HEK293 (cell line): ENCODE data around the gene DMD.

Experiments
- CTCF ChIA-PET: fragments of 350-600 bp; formaldehyde crosslinking; extraction: SDS; loops from one replicate; lab custom pipeline; 2021; ENCODE audit warnings: antibody characterized with exemption; lab: Yijun Ruan, JAX
- POLR2A ChIA-PET: fragments of 300-600 bp; formaldehyde crosslinking; extraction: SDS; loops from one replicate; lab custom pipeline; 2020; ENCODE audit warnings: antibody characterized with exemption, inconsistent platforms; lab: Yijun Ruan, JAX
- H3K27ac ChIP-seq: fragments of 200-500 bp; sonication (Bioruptor generic); 2 replicates; pipeline ENCODE4 v1.5.1; 2014; ENCODE audit warnings: low read depth, low read length, control low read depth, inconsistent platforms; ENCODE audit errors: extremely low read depth
- H3K36me3 ChIP-seq, 2 experiments: fragments of 200-500 bp in 1 of 2; sonication (Bioruptor generic) in 1 of 2; 1 replicate in 1 of 2; 2 replicates in 1 of 2; pipeline ENCODE4 v1.5.1; 2014 to 2017; ENCODE audit warnings: inconsistent platforms in 2 of 2, low read length in 2 of 2; ENCODE audit not compliant: control insufficient read depth in 2 of 2, insufficient read depth in 1 of 2
- H3K4me1 ChIP-seq: fragments of 200-500 bp; sonication (Bioruptor generic); 2 replicates; pipeline ENCODE4 v1.5.1; 2014; ENCODE audit warnings: mild to moderate bottlenecking, low read length, inconsistent platforms; ENCODE audit not compliant: control insufficient read depth, insufficient read depth
- H3K4me3 ChIP-seq: 2 replicates; pipeline ENCODE4 v1.5.1; 2011; ENCODE audit warnings: low read depth, mild to moderate bottlenecking, control low read depth, low read length, moderate library complexity
- H3K9me3 ChIP-seq: fragments of 200-500 bp; sonication (Bioruptor generic); 2 replicates; pipeline ENCODE4 v1.5.1; 2014; ENCODE audit warnings: low read depth, low read length, inconsistent platforms; ENCODE audit not compliant: control insufficient read depth, insufficient read depth
- BCL11B ChIP-seq: fragments of 450-650 bp; formaldehyde crosslinking; IDR thresholded peaks from 2 replicates; pipeline ENCODE4 v1.5.1; 2016; ENCODE audit warnings: low read depth, missing biosample characterization, missing genetic modification characterization
- EGR2 ChIP-seq: fragments of 450-650 bp; formaldehyde crosslinking; IDR thresholded peaks from 2 replicates; pipeline ENCODE4 v1.5.1; 2016; ENCODE audit warnings: low read depth, missing biosample characterization, missing genetic modification characterization
- GLIS1 ChIP-seq: fragments of 450-650 bp; formaldehyde crosslinking; IDR thresholded peaks from 2 replicates; pipeline ENCODE4 v1.5.1; 2016; ENCODE audit warnings: missing biosample characterization, missing genetic modification characterization
- HOXC10 ChIP-seq: sonication (generic); formaldehyde crosslinking; IDR thresholded peaks from 2 replicates; pipeline ENCODE4 v1.8.1; 2023; ENCODE audit warnings: mild to moderate bottlenecking, missing genetic modification reagents
- SALL2 ChIP-seq: fragments of 450-650 bp; formaldehyde crosslinking; IDR thresholded peaks from 2 replicates; pipeline ENCODE4 v1.5.0; 2017; ENCODE audit warnings: missing biosample characterization, mild to moderate bottlenecking, missing genetic modification characterization, borderline replicate concordance
- SP2 ChIP-seq: fragments of 450-650 bp; formaldehyde crosslinking; IDR thresholded peaks from 2 replicates; pipeline ENCODE4 v1.5.1; 2016; ENCODE audit warnings: missing biosample characterization, missing genetic modification characterization
- SP3 ChIP-seq: fragments of 450-650 bp; formaldehyde crosslinking; IDR thresholded peaks from 2 replicates; pipeline ENCODE4 v1.5.1; 2016; ENCODE audit warnings: missing biosample characterization, missing genetic modification characterization
- ZBTB21 ChIP-seq: fragments of 450-650 bp; formaldehyde crosslinking; IDR thresholded peaks from 2 replicates; pipeline ENCODE4 v1.5.1; 2017; ENCODE audit warnings: missing biosample characterization, missing genetic modification characterization
- ZFP37 ChIP-seq: fragments of 450-650 bp; formaldehyde crosslinking; IDR thresholded peaks from 2 replicates; pipeline ENCODE4 v1.5.1; 2016; ENCODE audit warnings: missing biosample characterization, missing genetic modification characterization
- ZNF132 ChIP-seq: fragments of 450-650 bp; formaldehyde crosslinking; IDR thresholded peaks from 2 replicates; pipeline ENCODE4 v1.5.1; 2017; ENCODE audit warnings: missing biosample characterization, missing genetic modification characterization, borderline replicate concordance
- ZNF248 ChIP-seq: fragments of 450-650 bp; formaldehyde crosslinking; IDR thresholded peaks from 2 replicates; pipeline ENCODE4 v1.5.1; 2017; ENCODE audit warnings: missing biosample characterization, missing genetic modification characterization
- ZNF394 ChIP-seq: fragments of 450-650 bp; formaldehyde crosslinking; IDR thresholded peaks from 2 replicates; pipeline ENCODE4 v1.5.1; 2016; ENCODE audit warnings: missing biosample characterization, missing genetic modification characterization, mild to moderate bottlenecking, moderate library complexity, borderline replicate concordance
- ZNF514 ChIP-seq: fragments of 450-650 bp; formaldehyde crosslinking; IDR thresholded peaks from 2 replicates; pipeline ENCODE4 v1.5.1; 2016; ENCODE audit warnings: missing biosample characterization, missing genetic modification characterization
- ZNF558 ChIP-seq: fragments of 450-650 bp; formaldehyde crosslinking; IDR thresholded peaks from 2 replicates; pipeline ENCODE4 v1.5.1; 2016; ENCODE audit warnings: missing biosample characterization, missing genetic modification characterization
- ZNF600 ChIP-seq: fragments of 450-650 bp; formaldehyde crosslinking; IDR thresholded peaks from 2 replicates; pipeline ENCODE4 v1.5.1; 2016; ENCODE audit warnings: missing biosample characterization, missing genetic modification characterization
- ZNF658 ChIP-seq: fragments of 450-650 bp; formaldehyde crosslinking; IDR thresholded peaks from 2 replicates; pipeline ENCODE4; 2016; ENCODE audit warnings: missing biosample characterization, missing genetic modification characterization
- ZNF664 ChIP-seq: fragments of 450-650 bp; formaldehyde crosslinking; IDR thresholded peaks from 2 replicates; pipeline ENCODE4 v1.5.1; 2016; ENCODE audit warnings: missing biosample characterization, missing genetic modification characterization
- ZNF76 ChIP-seq: fragments of 450-650 bp; formaldehyde crosslinking; IDR thresholded peaks from 2 replicates; pipeline ENCODE4; 2016; ENCODE audit warnings: low read depth, missing biosample characterization, missing genetic modification characterization, borderline replicate concordance
- TF ChIP-seq, protein P1 (sequence below): fragments of 450-650 bp; formaldehyde crosslinking; IDR thresholded peaks from 2 replicates; pipeline ENCODE4 v1.5.1; 2016; ENCODE audit warnings: missing biosample characterization, missing genetic modification characterization
- TF ChIP-seq, protein P2 (sequence below): fragments of 450-650 bp; formaldehyde crosslinking; IDR thresholded peaks from 2 replicates; pipeline ENCODE4 v1.5.1; 2016; ENCODE audit warnings: missing biosample characterization, missing genetic modification characterization
- TF ChIP-seq, protein P3 (sequence below): fragments of 450-650 bp; formaldehyde crosslinking; IDR thresholded peaks from 2 replicates; pipeline ENCODE4 v1.5.1; 2017; ENCODE audit warnings: missing biosample characterization, missing genetic modification characterization
- TF ChIP-seq, protein P4 (sequence below): sonication (generic); formaldehyde crosslinking; IDR thresholded peaks from 2 replicates; pipeline ENCODE4 v1.8.1; 2022; ENCODE audit warnings: mild to moderate bottlenecking, moderate library complexity, missing genetic modification reagents
- TF ChIP-seq, protein P5 (sequence below): fragments of 450-650 bp; formaldehyde crosslinking; IDR thresholded peaks from 2 replicates; pipeline ENCODE4 v1.5.1; 2016; ENCODE audit warnings: missing biosample characterization, missing genetic modification characterization
- TF ChIP-seq, protein P6 (sequence below): fragments of 450-650 bp; IDR thresholded peaks from 2 replicates; pipeline ENCODE4 v1.5.1; 2018; ENCODE audit warnings: missing biosample characterization, mild to moderate bottlenecking, missing genetic modification characterization
- TF ChIP-seq, protein P7 (sequence below): fragments of 450-650 bp; formaldehyde crosslinking; IDR thresholded peaks from 2 replicates; pipeline ENCODE4 v1.5.1; 2017; ENCODE audit warnings: missing biosample characterization, missing genetic modification characterization

DMD gene

DNA sequence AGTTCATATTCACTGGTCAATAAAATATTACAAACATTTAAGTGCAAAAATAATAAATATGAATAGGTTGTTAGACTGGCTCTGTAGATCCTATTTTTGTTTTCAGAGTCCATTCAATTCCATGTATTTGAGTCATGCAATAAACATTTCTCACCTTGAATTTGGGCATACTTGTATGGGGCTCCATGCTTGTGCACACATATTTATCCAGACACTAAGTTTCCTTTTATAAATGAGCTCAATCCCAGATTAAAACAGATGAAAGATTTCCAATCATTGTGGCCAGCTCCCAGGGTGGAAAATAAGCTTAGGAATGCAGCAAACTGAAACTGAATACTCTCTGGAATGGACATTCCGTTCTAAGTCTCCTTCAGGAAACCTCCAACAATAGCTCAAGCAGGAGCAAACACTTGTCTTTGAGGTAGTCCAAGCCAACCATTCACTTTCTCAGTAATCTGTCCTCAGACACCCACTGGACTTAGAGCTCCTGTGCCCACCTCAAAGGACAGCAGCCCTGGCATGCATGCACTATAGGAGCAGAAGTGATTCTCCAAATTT is 16.4 kb downstream of the DMD start:
- POLR2A ChIA-PET = no interaction called here

DNA sequence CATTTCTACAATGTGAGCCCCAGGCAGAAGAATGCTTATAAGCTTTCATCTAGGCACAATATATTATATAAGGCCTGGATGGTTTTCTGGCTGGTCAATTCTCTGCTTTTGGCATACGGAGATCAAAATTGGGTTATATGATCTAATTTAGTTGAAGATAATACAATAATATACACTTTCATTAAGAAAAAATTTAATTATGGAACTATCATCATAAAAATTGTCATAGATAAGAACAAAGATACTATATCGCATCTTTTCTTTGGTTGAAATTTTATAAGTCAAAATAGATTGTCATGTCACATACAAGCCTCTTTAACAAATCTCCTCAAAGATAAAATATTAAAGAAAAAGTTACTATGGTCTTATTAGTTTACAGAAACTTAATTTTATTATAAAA is 17.1 kb downstream of the DMD start:
- H3K4me3 ChIP-seq = no peak overlapping the region
- no peaks in the 10 kb centered on the region for H3K36me3 ChIP-seq
- no peak overlapping the region for H3K27ac ChIP-seq
- no peaks in the 10 kb centered on the region for H3K9me3 ChIP-seq
- ChIA-PET POLR2A (no interaction called here), CTCF (no interaction called here)
- H3K4me1 ChIP-seq = no peaks in the 10 kb centered on the region
- TF ChIP-seq SALL2 (no peak), ZNF514 (tag by site-specific recombination) (no peak), ZNF600 (tag by site-specific recombination) (no peak), ZNF76 (tag by site-specific recombination) (no peak), EGR2 (tag by site-specific recombination) (no peak), SP3 (tag by site-specific recombination) (no peak)
- TF ChIP-seq, protein P1, sequence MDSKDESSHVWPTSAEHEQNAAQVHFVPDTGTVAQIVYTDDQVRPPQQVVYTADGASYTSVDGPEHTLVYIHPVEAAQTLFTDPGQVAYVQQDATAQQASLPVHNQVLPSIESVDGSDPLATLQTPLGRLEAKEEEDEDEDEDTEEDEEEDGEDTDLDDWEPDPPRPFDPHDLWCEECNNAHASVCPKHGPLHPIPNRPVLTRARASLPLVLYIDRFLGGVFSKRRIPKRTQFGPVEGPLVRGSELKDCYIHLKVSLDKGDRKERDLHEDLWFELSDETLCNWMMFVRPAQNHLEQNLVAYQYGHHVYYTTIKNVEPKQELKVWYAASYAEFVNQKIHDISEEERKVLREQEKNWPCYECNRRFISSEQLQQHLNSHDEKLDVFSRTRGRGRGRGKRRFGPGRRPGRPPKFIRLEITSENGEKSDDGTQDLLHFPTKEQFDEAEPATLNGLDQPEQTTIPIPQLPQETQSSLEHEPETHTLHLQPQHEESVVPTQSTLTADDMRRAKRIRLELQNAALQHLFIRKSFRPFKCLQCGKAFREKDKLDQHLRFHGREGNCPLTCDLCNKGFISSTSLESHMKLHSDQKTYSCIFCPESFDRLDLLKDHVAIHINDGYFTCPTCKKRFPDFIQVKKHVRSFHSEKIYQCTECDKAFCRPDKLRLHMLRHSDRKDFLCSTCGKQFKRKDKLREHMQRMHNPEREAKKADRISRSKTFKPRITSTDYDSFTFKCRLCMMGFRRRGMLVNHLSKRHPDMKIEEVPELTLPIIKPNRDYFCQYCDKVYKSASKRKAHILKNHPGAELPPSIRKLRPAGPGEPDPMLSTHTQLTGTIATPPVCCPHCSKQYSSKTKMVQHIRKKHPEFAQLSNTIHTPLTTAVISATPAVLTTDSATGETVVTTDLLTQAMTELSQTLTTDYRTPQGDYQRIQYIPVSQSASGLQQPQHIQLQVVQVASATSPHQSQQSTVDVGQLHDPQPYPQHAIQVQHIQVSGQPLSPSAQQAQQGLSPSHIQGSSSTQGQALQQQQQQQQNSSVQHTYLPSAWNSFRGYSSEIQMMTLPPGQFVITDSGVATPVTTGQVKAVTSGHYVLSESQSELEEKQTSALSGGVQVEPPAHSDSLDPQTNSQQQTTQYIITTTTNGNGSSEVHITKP = no peak
- TF ChIP-seq, protein P2, sequence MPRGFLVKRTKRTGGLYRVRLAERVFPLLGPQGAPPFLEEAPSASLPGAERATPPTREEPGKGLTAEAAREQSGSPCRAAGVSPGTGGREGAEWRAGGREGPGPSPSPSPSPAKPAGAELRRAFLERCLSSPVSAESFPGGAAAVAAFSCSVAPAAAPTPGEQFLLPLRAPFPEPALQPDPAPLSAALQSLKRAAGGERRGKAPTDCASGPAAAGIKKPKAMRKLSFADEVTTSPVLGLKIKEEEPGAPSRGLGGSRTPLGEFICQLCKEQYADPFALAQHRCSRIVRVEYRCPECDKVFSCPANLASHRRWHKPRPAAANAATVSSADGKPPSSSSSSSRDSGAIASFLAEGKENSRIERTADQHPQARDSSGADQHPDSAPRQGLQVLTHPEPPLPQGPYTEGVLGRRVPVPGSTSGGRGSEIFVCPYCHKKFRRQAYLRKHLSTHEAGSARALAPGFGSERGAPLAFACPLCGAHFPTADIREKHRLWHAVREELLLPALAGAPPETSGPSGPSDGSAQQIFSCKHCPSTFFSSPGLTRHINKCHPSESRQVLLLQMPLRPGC (tag by site-specific recombination) = no peak

More for the DNA sequence above, 16.4 kb downstream of the DMD start:
- Histone ChIP-seq H3K4me1 (no peaks in the 10 kb centered on the region), H3K27ac (no peak overlapping the region), H3K4me3 (no peak overlapping the region), H3K36me3 (no peaks in the 10 kb centered on the region), H3K9me3 (no peaks in the 10 kb centered on the region)
- TF ChIP-seq, protein P3, sequence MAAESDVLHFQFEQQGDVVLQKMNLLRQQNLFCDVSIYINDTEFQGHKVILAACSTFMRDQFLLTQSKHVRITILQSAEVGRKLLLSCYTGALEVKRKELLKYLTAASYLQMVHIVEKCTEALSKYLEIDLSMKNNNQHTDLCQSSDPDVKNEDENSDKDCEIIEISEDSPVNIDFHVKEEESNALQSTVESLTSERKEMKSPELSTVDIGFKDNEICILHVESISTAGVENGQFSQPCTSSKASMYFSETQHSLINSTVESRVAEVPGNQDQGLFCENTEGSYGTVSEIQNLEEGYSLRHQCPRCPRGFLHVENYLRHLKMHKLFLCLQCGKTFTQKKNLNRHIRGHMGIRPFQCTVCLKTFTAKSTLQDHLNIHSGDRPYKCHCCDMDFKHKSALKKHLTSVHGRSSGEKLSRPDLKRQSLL (tag by site-specific recombination) = no peak
- no peak for TF ChIP-seq SP2 (tag by site-specific recombination)
- TF ChIP-seq ZNF658 = no peak
- no peak for TF ChIP-seq ZNF664 (tag by site-specific recombination)
- TF ChIP-seq GLIS1 (tag by site-specific recombination) = no peak
- TF ChIP-seq ZNF132 (tag by site-specific recombination) = no peak
- TF ChIP-seq, protein P4, sequence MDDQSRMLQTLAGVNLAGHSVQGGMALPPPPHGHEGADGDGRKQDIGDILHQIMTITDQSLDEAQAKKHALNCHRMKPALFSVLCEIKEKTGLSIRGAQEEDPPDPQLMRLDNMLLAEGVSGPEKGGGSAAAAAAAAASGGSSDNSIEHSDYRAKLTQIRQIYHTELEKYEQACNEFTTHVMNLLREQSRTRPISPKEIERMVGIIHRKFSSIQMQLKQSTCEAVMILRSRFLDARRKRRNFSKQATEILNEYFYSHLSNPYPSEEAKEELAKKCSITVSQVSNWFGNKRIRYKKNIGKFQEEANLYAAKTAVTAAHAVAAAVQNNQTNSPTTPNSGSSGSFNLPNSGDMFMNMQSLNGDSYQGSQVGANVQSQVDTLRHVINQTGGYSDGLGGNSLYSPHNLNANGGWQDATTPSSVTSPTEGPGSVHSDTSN (CRISPR knock-in tag) = no peak
- TF ChIP-seq, protein P5, sequence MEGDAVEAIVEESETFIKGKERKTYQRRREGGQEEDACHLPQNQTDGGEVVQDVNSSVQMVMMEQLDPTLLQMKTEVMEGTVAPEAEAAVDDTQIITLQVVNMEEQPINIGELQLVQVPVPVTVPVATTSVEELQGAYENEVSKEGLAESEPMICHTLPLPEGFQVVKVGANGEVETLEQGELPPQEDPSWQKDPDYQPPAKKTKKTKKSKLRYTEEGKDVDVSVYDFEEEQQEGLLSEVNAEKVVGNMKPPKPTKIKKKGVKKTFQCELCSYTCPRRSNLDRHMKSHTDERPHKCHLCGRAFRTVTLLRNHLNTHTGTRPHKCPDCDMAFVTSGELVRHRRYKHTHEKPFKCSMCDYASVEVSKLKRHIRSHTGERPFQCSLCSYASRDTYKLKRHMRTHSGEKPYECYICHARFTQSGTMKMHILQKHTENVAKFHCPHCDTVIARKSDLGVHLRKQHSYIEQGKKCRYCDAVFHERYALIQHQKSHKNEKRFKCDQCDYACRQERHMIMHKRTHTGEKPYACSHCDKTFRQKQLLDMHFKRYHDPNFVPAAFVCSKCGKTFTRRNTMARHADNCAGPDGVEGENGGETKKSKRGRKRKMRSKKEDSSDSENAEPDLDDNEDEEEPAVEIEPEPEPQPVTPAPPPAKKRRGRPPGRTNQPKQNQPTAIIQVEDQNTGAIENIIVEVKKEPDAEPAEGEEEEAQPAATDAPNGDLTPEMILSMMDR (tag by site-specific recombination) = no peak
- TF ChIP-seq ZNF394 (tag by site-specific recombination) = no peak
- no peak for TF ChIP-seq HOXC10 (CRISPR knock-in tag)
- TF ChIP-seq ZBTB21 (tag by site-specific recombination) = no peak
- TF ChIP-seq ZFP37 (tag by site-specific recombination) = no peak
- no peak for TF ChIP-seq BCL11B (tag by site-specific recombination)
- TF ChIP-seq, protein P6, sequence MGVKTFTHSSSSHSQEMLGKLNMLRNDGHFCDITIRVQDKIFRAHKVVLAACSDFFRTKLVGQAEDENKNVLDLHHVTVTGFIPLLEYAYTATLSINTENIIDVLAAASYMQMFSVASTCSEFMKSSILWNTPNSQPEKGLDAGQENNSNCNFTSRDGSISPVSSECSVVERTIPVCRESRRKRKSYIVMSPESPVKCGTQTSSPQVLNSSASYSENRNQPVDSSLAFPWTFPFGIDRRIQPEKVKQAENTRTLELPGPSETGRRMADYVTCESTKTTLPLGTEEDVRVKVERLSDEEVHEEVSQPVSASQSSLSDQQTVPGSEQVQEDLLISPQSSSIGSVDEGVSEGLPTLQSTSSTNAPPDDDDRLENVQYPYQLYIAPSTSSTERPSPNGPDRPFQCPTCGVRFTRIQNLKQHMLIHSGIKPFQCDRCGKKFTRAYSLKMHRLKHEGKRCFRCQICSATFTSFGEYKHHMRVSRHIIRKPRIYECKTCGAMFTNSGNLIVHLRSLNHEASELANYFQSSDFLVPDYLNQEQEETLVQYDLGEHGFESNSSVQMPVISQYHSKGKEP (tag by site-specific recombination) = no peak
- TF ChIP-seq ZNF248 (tag by site-specific recombination) = no peak
- no peak for TF ChIP-seq ZNF558 (tag by site-specific recombination)
- TF ChIP-seq, protein P7, sequence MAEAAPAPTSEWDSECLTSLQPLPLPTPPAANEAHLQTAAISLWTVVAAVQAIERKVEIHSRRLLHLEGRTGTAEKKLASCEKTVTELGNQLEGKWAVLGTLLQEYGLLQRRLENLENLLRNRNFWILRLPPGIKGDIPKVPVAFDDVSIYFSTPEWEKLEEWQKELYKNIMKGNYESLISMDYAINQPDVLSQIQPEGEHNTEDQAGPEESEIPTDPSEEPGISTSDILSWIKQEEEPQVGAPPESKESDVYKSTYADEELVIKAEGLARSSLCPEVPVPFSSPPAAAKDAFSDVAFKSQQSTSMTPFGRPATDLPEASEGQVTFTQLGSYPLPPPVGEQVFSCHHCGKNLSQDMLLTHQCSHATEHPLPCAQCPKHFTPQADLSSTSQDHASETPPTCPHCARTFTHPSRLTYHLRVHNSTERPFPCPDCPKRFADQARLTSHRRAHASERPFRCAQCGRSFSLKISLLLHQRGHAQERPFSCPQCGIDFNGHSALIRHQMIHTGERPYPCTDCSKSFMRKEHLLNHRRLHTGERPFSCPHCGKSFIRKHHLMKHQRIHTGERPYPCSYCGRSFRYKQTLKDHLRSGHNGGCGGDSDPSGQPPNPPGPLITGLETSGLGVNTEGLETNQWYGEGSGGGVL (tag by site-specific recombination) = no peak
- CTCF ChIA-PET = no interaction called here
